ENCODE results near the gene VPS9D1.
A peak's percentile ranks its signal among the peaks of the same experiment; 100 is the strongest.

VPS9D1 gene

GRCh38 chr16:89670496-89671431 lies 49.9 kb downstream of the VPS9D1 start:
- no peak for TF ChIP-seq FOXM1 (IDR thresholded peaks at IDR 0.05; ENCODE audit: borderline replicate concordance, low read depth)

- TF ChIP-seq MAX (IDR thresholded peaks at IDR 0.05) (no peak), CEBPB (IDR thresholded peaks at IDR 0.05) (no peak), CREB1 (IDR thresholded peaks at IDR 0.05; ENCODE audit: low read depth) (no peak), FOXM1 (IDR thresholded peaks at IDR 0.05; ENCODE audit: borderline replicate concordance, low read depth) (no peak), USF1 (IDR thresholded peaks at IDR 0.05) (no peak), REST (IDR thresholded peaks at IDR 0.05; ENCODE audit: low read depth) (no peak), EP300 (IDR thresholded peaks at IDR 0.05; ENCODE audit: borderline replicate concordance) (no peak), TEAD4 (IDR thresholded peaks at IDR 0.05) (no peak), NFIC (IDR thresholded peaks at IDR 0.05) (no peak), ZBTB7A (IDR thresholded peaks at IDR 0.05; ENCODE audit: low read depth) (no peak), EGR1 (IDR thresholded peaks at IDR 0.05) (no peak), YY1 (IDR thresholded peaks at IDR 0.05; ENCODE audit: low read depth) (no peak), RAD21 (IDR thresholded peaks at IDR 0.05; ENCODE audit: low read depth) (no peak), TCF12 (IDR thresholded peaks at IDR 0.05; ENCODE audit: low read depth) (no peak), TAF1 (IDR thresholded peaks at IDR 0.05; ENCODE audit: low read depth) (no peak)
Measured at GRCh38 chr16:89669755-89670154, 50.9 kb downstream of the VPS9D1 start.

GRCh38 chr16:89668790-89669158 lies 51.9 kb downstream of the VPS9D1 start:
- TF ChIP-seq EP300 (IDR thresholded peaks at IDR 0.05; ENCODE audit: borderline replicate concordance) (no peak), EGR1 (IDR thresholded peaks at IDR 0.05) (no peak), REST (IDR thresholded peaks at IDR 0.05; ENCODE audit: low read depth) (no peak), YY1 (IDR thresholded peaks at IDR 0.05; ENCODE audit: low read depth) (no peak), NFIC (IDR thresholded peaks at IDR 0.05) (no peak), FOXM1 (IDR thresholded peaks at IDR 0.05; ENCODE audit: borderline replicate concordance, low read depth) (no peak), CEBPB (IDR thresholded peaks at IDR 0.05) (no peak), TEAD4 (IDR thresholded peaks at IDR 0.05) (no peak), CREB1 (IDR thresholded peaks at IDR 0.05; ENCODE audit: low read depth) (no peak), MAX (IDR thresholded peaks at IDR 0.05) (no peak)

- no peak for TF ChIP-seq EGR1 (IDR thresholded peaks at IDR 0.05)
Measured at GRCh38 chr16:89667633-89668032, 53.1 kb downstream of the VPS9D1 start.

- peak; percentile 47 for TF ChIP-seq RAD21 (IDR thresholded peaks at IDR 0.05; ENCODE audit: low read depth)
Measured at GRCh38 chr16:89667000-89667399, 53.7 kb downstream of the VPS9D1 start.

GRCh38 chr16:89661215-89661614 lies 59.5 kb downstream of the VPS9D1 start:
- no peak for TF ChIP-seq USF1 (IDR thresholded peaks at IDR 0.05)

- no peak for TF ChIP-seq TEAD4 (IDR thresholded peaks at IDR 0.05)
Measured at GRCh38 chr16:89660146-89660545, 60.6 kb downstream of the VPS9D1 start.

Measured in Ishikawa (cell line).